HL-60 (cell line): ENCODE data around the gene SHROOM1.

ENCODE experiments used
- DNase-seq, 2 experiments: peaks; one replicate each; pipeline ENCODE4 v3.0.0-alpha.2; 2010 to 2020; ENCODE audit warnings: low read depth in 1 of 2, low spot score in 1 of 2
- H3K27ac ChIP-seq: fragments of 250-450 bp; sonication (Bioruptor Pico); replicated peaks from 2 replicates; pipeline ENCODE4 v1.5.1; 2020; ENCODE audit warnings: mild to moderate bottlenecking, moderate library complexity
- H3K27me3 ChIP-seq: fragments of 250-450 bp; sonication (Bioruptor Pico); 2 replicates; pipeline ENCODE4 v1.5.1; 2021; ENCODE audit warnings: mild to moderate bottlenecking, moderate library complexity; ENCODE audit not compliant: insufficient read depth, poor library complexity, severe bottlenecking
- H3K4me3 ChIP-seq: replicated peaks from 2 replicates; pipeline ENCODE4 v1.5.1; 2011; ENCODE audit warnings: mild to moderate bottlenecking, control low read depth, low read length; ENCODE audit not compliant: insufficient read depth
- CTCF ChIP-seq: IDR thresholded peaks from one replicate; pipeline ENCODE4 v1.5.1; 2011; ENCODE audit warnings: low read length, control low read depth, inconsistent platforms; ENCODE audit not compliant: insufficient read depth
- GABPA ChIP-seq: IDR thresholded peaks from 2 replicates; pipeline ENCODE4 v1.6.1; 2012; ENCODE audit warnings: low read depth
- POLR2AphosphoS5 ChIP-seq: IDR thresholded peaks from 2 replicates; pipeline ENCODE4 v1.6.1; 2012; ENCODE audit warnings: low read depth
- REST ChIP-seq: IDR thresholded peaks from 2 replicates; pipeline ENCODE4 v1.6.1; 2012; ENCODE audit warnings: low read depth; ENCODE audit not compliant: insufficient replicate concordance
- SPI1 ChIP-seq: IDR thresholded peaks from 2 replicates; pipeline ENCODE4 v1.6.1; 2012; ENCODE audit warnings: low read depth, mild to moderate bottlenecking, borderline replicate concordance

Gene SHROOM1

GRCh38 chr5:132871459-132872284 is 41.2 kb upstream of the SHROOM1 start:
- H3K4me3 ChIP-seq = no peak overlapping the region
- H3K27me3 ChIP-seq = no peaks in the 10 kb centered on the region
- TF ChIP-seq POLR2AphosphoS5 (no peak), SPI1 (no peak), GABPA (no peak), CTCF (no peak), REST (no peak)
- H3K27ac ChIP-seq = no peak overlapping the region
- DNase-seq = no peak

GRCh38 chr5:132870801-132871200 is 40.4 kb upstream of the SHROOM1 start:
- DNase-seq = no peak
- Histone ChIP-seq H3K27me3 (no peaks in the 10 kb centered on the region), H3K4me3 (no peak overlapping the region), H3K27ac (no peak overlapping the region)
- TF ChIP-seq CTCF = no peak
- TF ChIP-seq GABPA = no peak
- no peak for TF ChIP-seq REST
- no peak for TF ChIP-seq POLR2AphosphoS5
- TF ChIP-seq SPI1 = no peak

- Histone ChIP-seq H3K4me3 (no peak overlapping the region), H3K27ac (no peak overlapping the region), H3K27me3 (no peaks in the 10 kb centered on the region)
- no peak for TF ChIP-seq GABPA
- TF ChIP-seq CTCF = no peak
- no peak for TF ChIP-seq REST
- no peak for TF ChIP-seq POLR2AphosphoS5
- no peak for TF ChIP-seq SPI1
- no peak for DNase-seq
Measured at GRCh38 chr5:132868754-132869153, 38.3 kb upstream of the SHROOM1 start.
